ENCODE measurements around the gene RBM20. TPM values are rescaled to one million over a fixed set of nuclear protein-coding genes. Genes with fewer than 3 reads are reported as not detected.

RBM20 gene
- total RNA-seq, 2 donors from 2014 or later, result 0.06 to 0.20 TPM

DNA sequence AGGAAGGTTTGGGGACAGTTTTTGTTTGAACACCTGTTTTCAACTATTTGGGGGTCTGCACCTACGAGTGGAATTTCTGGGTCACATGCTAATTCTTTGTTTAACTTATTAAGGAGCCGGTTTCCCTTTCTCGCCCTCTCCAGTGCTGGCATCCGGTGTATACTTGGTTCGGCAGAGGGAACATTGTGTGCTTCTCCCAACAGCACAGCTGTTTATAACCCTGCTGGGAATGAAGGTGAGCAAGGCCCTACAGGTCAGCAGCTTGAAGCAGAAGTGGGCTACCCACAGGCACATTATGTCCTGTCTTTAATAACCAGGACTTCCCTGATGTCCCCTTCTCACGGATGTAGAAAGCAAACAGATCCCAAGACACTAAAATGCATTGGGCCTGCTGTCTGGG is 140.1 kb downstream of the RBM20 start:
- Mint-ChIP-seq H3K27ac (peak overlapping the region; percentile 22 to 86), H3K9me3 (peaks cover 0 to 7% of the 10 kb centered on the region in 2 donors), H3K36me3 (no peaks in the 10 kb centered on the region)
- ATAC-seq (no peak), DNase-seq (ENCODE audit: low spot score in 2 of 2) (no peak)

DNA sequence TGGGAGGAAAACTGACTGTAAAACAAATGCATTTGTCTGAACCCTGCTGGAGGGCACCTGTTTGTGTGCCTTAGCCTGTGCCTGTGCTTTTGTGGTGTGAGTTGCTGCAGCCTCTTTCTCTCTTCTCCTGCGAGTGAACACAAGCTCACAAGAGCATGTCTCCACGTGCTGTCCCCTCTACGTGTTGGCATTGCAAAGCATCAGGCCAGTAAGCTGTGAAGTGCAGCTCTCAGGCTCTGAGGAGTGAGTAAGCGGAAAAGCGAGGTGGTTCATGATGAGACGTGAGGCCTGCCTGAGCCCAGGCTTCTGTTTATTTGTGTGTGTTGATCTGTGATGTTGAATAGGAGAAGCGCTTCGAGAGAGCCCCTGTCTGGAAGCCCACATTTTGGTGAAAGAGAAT is 142.0 kb downstream of the RBM20 start:
- H3K9me3 Mint-ChIP-seq, result peaks cover 0 to 7% of the 10 kb centered on the region in 2 donors
- ATAC-seq, result peak in 1 of 2 donors; percentile 58
- H3K36me3 Mint-ChIP-seq, result no peaks in the 10 kb centered on the region
- no peak for DNase-seq (ENCODE audit: low spot score in 2 of 2)
- peak overlapping the region in 1 of 2 donors; percentile 92 for H3K27ac Mint-ChIP-seq

DNA sequence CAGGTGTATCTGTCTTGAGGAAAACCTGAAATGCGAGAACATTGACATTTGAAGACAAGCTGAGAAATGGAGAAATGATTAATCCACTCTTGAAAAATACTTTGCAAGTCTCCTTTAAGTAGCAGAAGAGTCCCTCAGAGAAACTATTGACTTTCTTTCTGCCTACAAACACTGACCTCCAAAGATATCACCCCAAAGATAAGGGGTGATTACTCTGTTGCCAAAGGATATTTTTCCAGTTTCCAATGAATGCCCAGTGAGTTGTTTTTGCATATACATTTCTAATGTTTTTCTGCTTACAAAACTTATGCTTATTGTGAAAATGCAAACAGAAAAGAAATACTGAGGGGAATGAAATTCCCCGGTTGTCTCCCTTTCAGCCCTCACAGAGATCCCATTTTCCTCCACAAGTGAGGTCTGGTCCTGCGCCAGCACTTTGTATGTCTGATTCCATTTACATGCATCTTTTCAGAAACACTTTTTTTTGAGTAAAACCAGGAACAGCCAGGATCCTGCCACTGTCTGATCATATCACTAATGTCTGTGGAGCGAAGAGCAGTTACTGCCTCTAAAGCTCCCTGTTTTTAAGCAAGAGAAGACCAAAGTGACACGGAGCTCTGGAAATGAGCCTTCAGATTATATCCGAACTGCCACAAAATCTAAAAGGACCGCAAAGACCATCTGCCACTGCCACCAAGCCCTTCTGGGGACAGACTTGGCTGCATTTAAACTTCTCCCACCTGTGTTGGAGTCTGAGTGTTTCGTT is 144.7 kb downstream of the RBM20 start:
- no peaks in the 10 kb centered on the region for H3K36me3 Mint-ChIP-seq
- no peak for DNase-seq (ENCODE audit: low spot score in 2 of 2)
- no peak overlapping the region for H3K27ac Mint-ChIP-seq
- no peak for ATAC-seq
- no peaks in the 10 kb centered on the region for H3K9me3 Mint-ChIP-seq

- H3K9me3 Mint-ChIP-seq, result no peaks in the 10 kb centered on the region
- DNase-seq (ENCODE audit: low spot score in 2 of 2), result no peak
- no peaks in the 10 kb centered on the region for H3K36me3 Mint-ChIP-seq
- ATAC-seq, result no peak
- H3K27ac Mint-ChIP-seq, result no peak overlapping the region
Observed at GRCh38 chr10:110789604-110790433, 145.7 kb downstream of the RBM20 start.

GRCh38 chr10:110790913-110791506 is 146.9 kb downstream of the RBM20 start:
- ATAC-seq, result no peak
- no peak overlapping the region for H3K27ac Mint-ChIP-seq

GRCh38 chr10:110791541-110792073 is 147.5 kb downstream of the RBM20 start:
- no peaks in the 10 kb centered on the region for H3K9me3 Mint-ChIP-seq
- ATAC-seq (no peak), DNase-seq (ENCODE audit: low spot score in 2 of 2) (no peak)
- no peaks in the 10 kb centered on the region for H3K36me3 Mint-ChIP-seq
- no peak overlapping the region for H3K27ac Mint-ChIP-seq

More at GRCh38 chr10:110790913-110791506, 146.9 kb downstream of the RBM20 start:
- H3K9me3 Mint-ChIP-seq, result no peaks in the 10 kb centered on the region
- no peak for DNase-seq (ENCODE audit: low spot score in 2 of 2)
- H3K36me3 Mint-ChIP-seq, result no peaks in the 10 kb centered on the region

- no peak overlapping the region for H3K27ac Mint-ChIP-seq
Observed at GRCh38 chr10:110792476-110793125, 148.5 kb downstream of the RBM20 start.

DNA sequence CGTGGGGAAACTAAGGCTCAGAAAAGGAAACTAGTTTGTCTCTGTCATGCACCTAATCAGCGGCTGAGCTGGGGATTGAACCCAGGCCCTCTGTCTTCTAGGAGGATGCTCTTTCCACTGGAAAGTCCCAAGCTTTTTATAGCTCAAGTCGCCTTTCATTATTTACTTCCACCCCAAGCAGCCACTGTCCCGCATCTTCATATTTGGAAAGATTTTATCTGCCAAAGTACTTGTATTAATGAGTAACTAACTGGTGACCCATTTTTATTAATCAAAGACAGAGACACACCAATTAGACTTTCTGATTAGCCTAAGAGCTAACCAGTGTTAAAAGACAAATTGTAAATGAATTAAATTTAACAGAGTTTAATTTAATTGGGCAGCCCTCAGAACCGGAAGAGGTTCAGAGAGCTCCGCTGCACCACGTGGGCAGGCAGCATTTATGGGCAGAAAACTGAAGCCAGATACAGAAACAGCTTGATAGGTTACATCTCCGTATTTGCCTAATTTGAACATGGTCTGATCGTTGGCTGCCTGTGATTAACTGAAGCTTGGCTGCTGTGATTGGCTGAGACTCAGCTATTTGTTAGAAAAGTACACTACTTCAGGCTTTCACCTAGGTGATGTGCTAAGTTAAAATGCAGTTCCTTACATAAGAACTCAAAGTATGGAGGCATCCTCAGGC is 149.1 kb downstream of the RBM20 start:
- ATAC-seq, result no peak
- DNase-seq (ENCODE audit: low spot score in 2 of 2), result no peak
- no peak overlapping the region for H3K27ac Mint-ChIP-seq
- no peaks in the 10 kb centered on the region for H3K9me3 Mint-ChIP-seq
- no peaks in the 10 kb centered on the region for H3K36me3 Mint-ChIP-seq

More at GRCh38 chr10:110792476-110793125, 148.5 kb downstream of the RBM20 start:
- H3K36me3 Mint-ChIP-seq, result no peaks in the 10 kb centered on the region
- DNase-seq (ENCODE audit: low spot score in 2 of 2), result no peak
- ATAC-seq, result no peak
- no peaks in the 10 kb centered on the region for H3K9me3 Mint-ChIP-seq

- Mint-ChIP-seq H3K27ac (no peak overlapping the region), H3K36me3 (no peaks in the 10 kb centered on the region), H3K9me3 (no peaks in the 10 kb centered on the region)
- DNase-seq (ENCODE audit: low spot score in 2 of 2) (no peak), ATAC-seq (no peak)
Observed at GRCh38 chr10:110793886-110794285, 149.8 kb downstream of the RBM20 start.

DNA sequence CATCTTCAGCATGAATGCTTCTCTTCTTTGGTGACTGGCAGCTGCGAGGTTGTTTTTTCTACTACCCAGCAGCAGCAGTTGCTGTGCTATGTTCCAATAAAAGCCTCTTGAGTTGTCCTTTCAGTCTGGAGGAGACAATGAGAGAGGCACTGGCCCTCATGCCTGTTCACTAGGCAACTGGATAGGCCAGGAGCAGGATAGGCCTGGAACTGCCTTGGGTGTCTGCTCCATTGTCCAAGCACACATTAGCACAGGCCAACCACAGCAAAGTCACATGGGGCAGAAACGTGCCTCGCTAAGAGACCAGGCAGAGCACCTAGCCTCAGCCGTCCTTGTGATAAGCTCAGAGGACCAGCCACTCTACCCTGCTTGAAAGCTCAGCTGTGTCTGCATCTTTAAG is 150.7 kb downstream of the RBM20 start:
- H3K36me3 Mint-ChIP-seq, result no peaks in the 10 kb centered on the region
- DNase-seq (ENCODE audit: low spot score in 2 of 2) (no peak), ATAC-seq (no peak)
- H3K9me3 Mint-ChIP-seq, result no peaks in the 10 kb centered on the region
- no peak overlapping the region for H3K27ac Mint-ChIP-seq

- Mint-ChIP-seq H3K36me3 (no peaks in the 10 kb centered on the region), H3K9me3 (peaks cover 0 to 5% of the 10 kb centered on the region in 2 donors), H3K27ac (no peak overlapping the region)
- ATAC-seq, result peak in 1 of 2 donors; percentile 45
- no peak for DNase-seq (ENCODE audit: low spot score in 2 of 2)
Observed at GRCh38 chr10:110797416-110797815, 153.3 kb downstream of the RBM20 start.

- no peak overlapping the region for H3K27ac Mint-ChIP-seq
- peak; percentile 30 to 79 for ATAC-seq
- H3K36me3 Mint-ChIP-seq, result no peaks in the 10 kb centered on the region
- peaks cover 0 to 5% of the 10 kb centered on the region in 2 donors for H3K9me3 Mint-ChIP-seq
- DNase-seq (ENCODE audit: low spot score in 2 of 2), result no peak
Observed at GRCh38 chr10:110798340-110798739, 154.2 kb downstream of the RBM20 start.

DNA sequence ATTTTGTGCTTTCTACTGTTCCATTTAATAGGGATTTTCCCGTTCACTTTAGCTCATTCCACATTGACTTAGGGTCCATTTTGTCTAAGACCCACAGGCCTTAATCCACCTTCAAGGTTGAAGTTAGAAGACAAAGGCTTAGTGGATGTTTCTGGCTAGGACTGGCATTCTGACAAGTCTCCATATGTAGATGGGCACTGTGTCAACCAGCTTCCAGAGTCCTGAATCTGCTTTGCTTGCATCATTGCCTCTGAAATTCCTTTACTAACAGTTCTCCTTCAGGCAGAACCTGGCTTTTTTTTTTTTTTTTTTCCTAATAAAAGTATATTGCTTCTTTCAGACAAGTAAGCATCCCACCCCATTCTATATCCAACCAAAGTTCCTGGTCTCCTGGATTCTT is 158.0 kb downstream of the RBM20 start:
- peaks cover 0 to 8% of the 10 kb centered on the region in 2 donors for H3K9me3 Mint-ChIP-seq
- no peaks in the 10 kb centered on the region for H3K36me3 Mint-ChIP-seq
- H3K27ac Mint-ChIP-seq, result peak overlapping the region in 1 of 2 donors; percentile 75
- ATAC-seq (no peak), DNase-seq (ENCODE audit: low spot score in 2 of 2) (no peak)

- Mint-ChIP-seq H3K9me3 (peaks cover 0 to 8% of the 10 kb centered on the region in 2 donors), H3K36me3 (no peaks in the 10 kb centered on the region), H3K27ac (peak overlapping the region in 1 of 2 donors; percentile 75)
- no peak for DNase-seq (ENCODE audit: low spot score in 2 of 2)
- ATAC-seq, result peak; percentile 54 to 82
Observed at GRCh38 chr10:110802551-110803238, 158.6 kb downstream of the RBM20 start.

GRCh38 chr10:110803239-110803749 is 159.2 kb downstream of the RBM20 start:
- Mint-ChIP-seq H3K36me3 (no peaks in the 10 kb centered on the region), H3K9me3 (peaks cover 0 to 8% of the 10 kb centered on the region in 2 donors), H3K27ac (peak overlapping the region in 1 of 2 donors; percentile 75)
- ATAC-seq (peak in 1 of 2 donors; percentile 46), DNase-seq (ENCODE audit: low spot score in 2 of 2) (no peak)

Data from activated naive CD4-positive, alpha-beta T cell treated with anti-CD3 and anti-CD28 coated beads, Interleukin-2, amount 50 U/mL, for 72 hours (primary cell).